Neuronal stem cell (in vitro differentiated cells): ENCODE results near the gene RALGPS1.

Experiments used
- DNase-seq: peaks from one replicate; pipeline ENCODE4 v3.0.0-alpha.2; 2013; ENCODE audit warnings: low spot score
- H2AFZ ChIP-seq: one replicate; pipeline ENCODE4 v1.6.1; 2013; ENCODE audit warnings: mild to moderate bottlenecking, low read length, inconsistent platforms
- H2AK5ac ChIP-seq: 2 replicates; pipeline ENCODE4 v1.6.1; 2013; ENCODE audit warnings: low read depth, mild to moderate bottlenecking, inconsistent platforms, low read length, moderate library complexity, mixed read lengths
- H2BK120ac ChIP-seq: 2 replicates; pipeline ENCODE4 v1.6.1; 2013; ENCODE audit warnings: low read depth, mild to moderate bottlenecking, inconsistent platforms, low read length, moderate library complexity, mixed read lengths
- H2BK12ac ChIP-seq: one replicate; pipeline ENCODE4 v1.6.1; 2013; ENCODE audit warnings: low read length, inconsistent platforms
- H2BK15ac ChIP-seq: 2 replicates; pipeline ENCODE4 v1.6.1; 2013; ENCODE audit warnings: mild to moderate bottlenecking, low read length, inconsistent platforms, mixed read lengths
- H2BK5ac ChIP-seq: one replicate; pipeline ENCODE4 v1.6.1; 2013; ENCODE audit warnings: inconsistent platforms, mild to moderate bottlenecking, low read length, moderate library complexity
- H3K14ac ChIP-seq: one replicate; pipeline ENCODE4 v1.6.1; 2013; ENCODE audit warnings: low read length, inconsistent platforms
- H3K18ac ChIP-seq: 2 replicates; pipeline ENCODE4 v1.6.1; 2013; ENCODE audit warnings: low read length, inconsistent platforms
- H3K23ac ChIP-seq: 2 replicates; pipeline ENCODE4 v1.6.1; 2013; ENCODE audit warnings: low read depth, mild to moderate bottlenecking, mixed read lengths, low read length, inconsistent platforms; ENCODE audit not compliant: poor library complexity
- H3K27ac ChIP-seq: replicated peaks from 3 replicates; pipeline ENCODE4 v1.5.1; 2013; ENCODE audit warnings: low read length, inconsistent platforms
- H3K27me3 ChIP-seq, 3 experiments: 2 replicates each; pipeline ENCODE4 v1.6.1; 2013; ENCODE audit warnings: low read length in 3 of 3, mild to moderate bottlenecking in 2 of 3, inconsistent platforms in 1 of 3, low read depth in 1 of 3, mixed read lengths in 1 of 3, moderate library complexity in 1 of 3; ENCODE audit not compliant: control insufficient read depth in 3 of 3, insufficient read depth in 3 of 3
- H3K36me3 ChIP-seq, 2 donors: replicated peaks in 1 of 2; 2 replicates each; pipeline ENCODE4 v1.6.1; 2013; ENCODE audit warnings: low read length in 2 of 2; ENCODE audit not compliant: control insufficient read depth in 2 of 2, insufficient read depth in 2 of 2
- H3K4ac ChIP-seq: 2 replicates; pipeline ENCODE4 v1.6.1; 2013; ENCODE audit warnings: inconsistent platforms, mild to moderate bottlenecking, low read length, moderate library complexity
- H3K4me1 ChIP-seq, 2 donors: 1 replicate in 1 of 2; 2 replicates in 1 of 2; pipeline ENCODE4 v1.6.1; 2013; ENCODE audit warnings: low read length in 2 of 2, low read depth in 1 of 2; ENCODE audit not compliant: control insufficient read depth in 2 of 2, insufficient read depth in 1 of 2
- H3K4me2 ChIP-seq: one replicate; pipeline ENCODE4 v1.6.1; 2013; ENCODE audit warnings: mild to moderate bottlenecking, low read length, inconsistent platforms; ENCODE audit not compliant: insufficient read depth, poor library complexity, severe bottlenecking
- H3K4me3 ChIP-seq, 2 donors: 2 replicates each; pipeline ENCODE4 v1.5.1; 2013; ENCODE audit warnings: low read length in 2 of 2, mild to moderate bottlenecking in 2 of 2, inconsistent platforms in 1 of 2, moderate library complexity in 1 of 2
- H3K79me1 ChIP-seq: one replicate; pipeline ENCODE4 v1.6.1; 2013; ENCODE audit warnings: low read depth, mild to moderate bottlenecking, inconsistent platforms, low read length, moderate library complexity
- H3K9ac ChIP-seq: one replicate; pipeline ENCODE4 v1.6.1; 2013; ENCODE audit warnings: mild to moderate bottlenecking, low read depth, low read length, inconsistent platforms; ENCODE audit not compliant: poor library complexity
- H3K9me3 ChIP-seq, 2 donors: replicated peaks in 1 of 2; 2 replicates each; pipeline versions ENCODE3 to v1.6.1; 2013; ENCODE audit warnings: low read length in 2 of 2, mild to moderate bottlenecking in 2 of 2, inconsistent platforms in 1 of 2, low read depth in 1 of 2, mixed read lengths in 1 of 2, moderate library complexity in 1 of 2; ENCODE audit not compliant: control insufficient read depth in 2 of 2, insufficient read depth in 1 of 2
- H4K8ac ChIP-seq: one replicate; pipeline ENCODE4 v1.6.1; 2013; ENCODE audit warnings: low read depth, mild to moderate bottlenecking, inconsistent platforms, low read length, moderate library complexity
- H4K91ac ChIP-seq: one replicate; pipeline ENCODE4 v1.6.1; 2013; ENCODE audit warnings: low read length, low read depth, mild to moderate bottlenecking, inconsistent platforms; ENCODE audit not compliant: poor library complexity
- WGBS, 2 donors: extraction: QIAGEN DNeasy Blood & Tissue Kit; methylation state at CpG; one replicate each; pipeline ENCODE4 v1.1.7; 2013; ENCODE audit warnings: missing lambda C conversion rate in 2 of 2, mixed read lengths in 1 of 2; ENCODE audit not compliant: insufficient read length in 2 of 2, insufficient replicate concordance in 1 of 2; ENCODE audit errors: extremely low coverage in 2 of 2; 5-methylcytosine and 5-hydroxymethylcytosine counted together

RALGPS1 gene

GRCh38 chr9:127066851-127067136 lies 152.2 kb downstream of the RALGPS1 start:
- Histone ChIP-seq H3K9ac (no peak overlapping the region), H2BK15ac (no peak overlapping the region), H3K14ac (no peak overlapping the region), H2AK5ac (no peak overlapping the region), H3K36me3 (no peaks in the 10 kb centered on the region), H4K8ac (no peak overlapping the region), H3K4me1 (no peaks in the 10 kb centered on the region), H2AFZ (no peak overlapping the region), H3K9me3 (peaks cover 0 to 4% of the 10 kb centered on the region in 2 donors), H4K91ac (no peak overlapping the region), H3K4me3 (no peak overlapping the region), H3K4me2 (no peak overlapping the region), H2BK5ac (no peak overlapping the region), H3K79me1 (no peaks in the 10 kb centered on the region), H3K18ac (no peak overlapping the region), H2BK12ac (no peak overlapping the region), H3K27me3 (no peaks in the 10 kb centered on the region), H3K23ac (no peak overlapping the region), H3K4ac (no peak overlapping the region), H2BK120ac (no peak overlapping the region), H3K27ac (no peak overlapping the region)
- DNase-seq: no peak
- no CpG with 5 or more reads among the region's 2 CpGs for WGBS, 2 donors

GRCh38 chr9:127067603-127068220 lies 153.1 kb downstream of the RALGPS1 start:
- no peak overlapping the region for H4K91ac ChIP-seq
- H3K14ac ChIP-seq: no peak overlapping the region
- H3K79me1 ChIP-seq: no peaks in the 10 kb centered on the region
- H3K18ac ChIP-seq: no peak overlapping the region
- H2BK5ac ChIP-seq: no peak overlapping the region
- H3K36me3 ChIP-seq: no peaks in the 10 kb centered on the region
- H3K9ac ChIP-seq: no peak overlapping the region
- DNase-seq: no peak
- no peak overlapping the region for H3K4me3 ChIP-seq
- H3K4me2 ChIP-seq: no peak overlapping the region
- H2BK12ac ChIP-seq: no peak overlapping the region
- H3K4me1 ChIP-seq: no peaks in the 10 kb centered on the region
- H2AK5ac ChIP-seq: no peak overlapping the region
- H3K27me3 ChIP-seq: no peaks in the 10 kb centered on the region
- H2BK15ac ChIP-seq: no peak overlapping the region
- H2BK120ac ChIP-seq: no peak overlapping the region
- no CpG with 5 or more reads among the region's 5 CpGs for WGBS, 2 donors
- no peak overlapping the region for H3K4ac ChIP-seq
- no peak overlapping the region for H3K23ac ChIP-seq
- no peak overlapping the region for H3K27ac ChIP-seq
- no peak overlapping the region for H2AFZ ChIP-seq
- peaks cover 0 to 7% of the 10 kb centered on the region in 2 donors for H3K9me3 ChIP-seq
- no peak overlapping the region for H4K8ac ChIP-seq

DNA sequence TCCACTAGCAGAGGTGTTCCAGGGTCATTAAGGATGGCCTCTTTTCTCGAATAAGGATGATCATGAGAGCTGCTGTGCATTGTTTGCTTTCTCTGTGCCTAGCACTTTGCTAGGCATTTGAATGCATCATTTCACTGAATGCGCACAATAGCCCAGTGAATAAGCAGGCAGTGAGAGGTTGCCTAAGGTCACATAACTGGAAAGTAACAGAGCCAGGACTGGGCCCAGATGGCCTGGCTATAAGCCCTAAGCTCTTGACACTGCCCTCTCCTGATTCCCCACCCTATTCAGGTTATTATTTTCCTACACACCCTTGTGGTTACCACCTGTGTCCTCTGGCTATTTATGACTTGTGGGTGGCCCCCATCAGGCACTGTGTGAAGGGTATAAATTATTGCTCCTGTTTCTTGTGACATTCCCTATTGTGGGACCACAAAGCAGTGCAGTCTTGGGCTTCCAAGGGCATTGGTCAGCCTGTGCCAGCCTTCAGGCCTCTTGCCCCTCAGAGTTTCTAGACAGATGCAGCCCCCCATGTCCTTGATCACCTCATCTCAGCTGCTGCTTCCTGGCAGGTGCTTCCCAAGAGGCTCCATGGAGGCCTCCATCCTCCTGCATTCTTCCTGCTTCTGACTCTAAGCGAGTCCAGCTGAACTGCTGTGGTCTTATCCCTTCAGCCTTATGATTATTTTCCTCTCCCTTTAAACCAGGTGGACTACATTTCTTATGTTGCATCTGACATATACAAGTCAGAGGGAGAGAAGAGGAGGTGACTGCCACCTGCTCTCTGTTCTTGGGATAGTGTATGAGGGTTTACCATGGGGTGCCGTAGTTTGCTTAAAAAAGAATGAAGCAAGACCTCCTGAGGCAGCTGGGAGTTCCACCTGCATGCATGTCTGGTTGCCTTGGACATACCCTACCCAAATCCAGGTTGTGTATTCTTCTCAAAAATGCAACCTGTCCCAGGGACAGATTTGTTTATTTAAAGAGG lies 160.3 kb downstream of the RALGPS1 start:
- Histone ChIP-seq H3K27ac (peak overlapping the region; percentile 10), H3K4me3 (no peak overlapping the region), H2AFZ (no peak overlapping the region), H3K4ac (no peak overlapping the region), H3K23ac (no peak overlapping the region), H2BK15ac (no peak overlapping the region), H3K9ac (no peak overlapping the region), H3K36me3 (no peaks in the 10 kb centered on the region), H3K14ac (no peak overlapping the region), H2BK12ac (no peak overlapping the region), H3K9me3 (peaks cover 0 to 17% of the 10 kb centered on the region in 2 donors), H2AK5ac (no peak overlapping the region), H2BK5ac (no peak overlapping the region), H3K4me2 (no peak overlapping the region), H4K91ac (no peak overlapping the region), H3K27me3 (no peaks in the 10 kb centered on the region), H4K8ac (no peak overlapping the region), H3K79me1 (no peaks in the 10 kb centered on the region), H2BK120ac (no peak overlapping the region), H3K4me1 (peaks cover 15 to 35% of the 10 kb centered on the region in 2 donors), H3K18ac (no peak overlapping the region)
- peak; percentile 21 for DNase-seq
- no CpG with 5 or more reads among the region's 4 CpGs for WGBS, 2 donors

DNA sequence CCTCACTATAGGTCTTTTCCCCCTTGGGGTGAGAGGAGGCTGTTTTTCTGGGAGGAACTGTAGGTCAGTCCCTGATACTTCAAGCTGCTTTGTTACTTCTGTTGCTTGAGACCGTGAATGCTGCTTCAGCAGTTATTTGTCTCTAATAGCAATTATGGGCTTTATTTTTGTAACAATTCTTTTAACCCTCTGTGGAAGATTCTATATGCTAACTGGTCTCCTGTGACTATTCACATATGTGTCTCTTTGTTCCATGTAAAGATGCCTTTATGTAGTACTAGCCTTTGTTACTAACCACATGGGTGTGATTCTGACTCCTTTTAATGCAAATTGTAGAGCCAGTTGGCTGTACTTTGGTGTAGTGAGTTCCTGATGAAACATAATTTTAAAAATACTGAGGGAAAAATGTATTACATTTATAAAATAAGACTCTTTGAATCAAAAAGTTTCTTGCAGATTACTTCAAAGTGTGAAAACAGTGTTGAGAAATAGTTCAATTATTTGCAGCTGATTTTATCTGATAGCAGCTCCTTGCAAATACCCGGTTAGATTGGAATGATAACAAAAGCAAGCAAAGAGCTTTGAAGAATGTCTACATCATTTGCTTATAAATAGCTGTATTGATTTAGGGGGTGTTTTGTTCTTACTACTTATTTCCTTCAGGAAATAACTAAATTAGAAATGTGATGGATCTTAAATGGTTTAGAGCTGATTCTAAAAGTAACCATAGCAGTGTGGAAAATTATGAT lies 161.2 kb downstream of the RALGPS1 start:
- no peak overlapping the region for H3K4me2 ChIP-seq
- peaks cover 15 to 35% of the 10 kb centered on the region in 2 donors for H3K4me1 ChIP-seq
- H3K27ac ChIP-seq: no peak overlapping the region
- H3K36me3 ChIP-seq: no peaks in the 10 kb centered on the region
- no peak overlapping the region for H2BK15ac ChIP-seq
- no peak overlapping the region for H2AFZ ChIP-seq
- H3K4ac ChIP-seq: no peak overlapping the region
- WGBS, 2 donors: no CpG with 5 or more reads among the region's 2 CpGs
- no peak overlapping the region for H3K4me3 ChIP-seq
- no peak overlapping the region for H4K8ac ChIP-seq
- no peak overlapping the region for H3K23ac ChIP-seq
- H3K27me3 ChIP-seq: no peaks in the 10 kb centered on the region
- H3K14ac ChIP-seq: no peak overlapping the region
- no peak overlapping the region for H2BK12ac ChIP-seq
- no peak for DNase-seq
- H4K91ac ChIP-seq: no peak overlapping the region
- H3K9ac ChIP-seq: no peak overlapping the region
- H2BK5ac ChIP-seq: no peak overlapping the region
- no peak overlapping the region for H2AK5ac ChIP-seq
- peaks cover 0 to 17% of the 10 kb centered on the region in 2 donors for H3K9me3 ChIP-seq
- H3K79me1 ChIP-seq: no peaks in the 10 kb centered on the region
- no peak overlapping the region for H3K18ac ChIP-seq
- no peak overlapping the region for H2BK120ac ChIP-seq
